K562 (cell line): ENCODE data around the gene WWC2. TPM values are rescaled to one million over a fixed set of nuclear protein-coding genes. Genes with fewer than 3 reads are reported as not detected.

Source experiments
- ATAC-seq: fragments of 200-7000 bp; cut with Tn5 transposase; 3 replicates; pipeline ENCODE4 v1.9.1; 2020; ENCODE audit warnings: moderate library complexity
- BruUV-seq: library from RNA; stranded (reverse); fragments of 400-500 nt; replicated peaks from 2 replicates; lab custom pipeline; 2021; lab: Mats Ljungman, UMichigan
- CTCF ChIA-PET: fragments of 300-600 bp; formaldehyde crosslinking; extraction: SDS; loops from one replicate; lab custom pipeline; 2021; ENCODE audit warnings: low intra/inter-chr PET ratio; lab: Yijun Ruan, JAX
- POLR2A ChIA-PET: fragments of 300-600, 350-650 bp; sonication (Branson Sonifier 250); formaldehyde crosslinking; extraction: SDS; loops from one replicate; lab custom pipeline; 2021; ENCODE audit warnings: antibody characterized with exemption, inconsistent platforms; lab: Yijun Ruan, JAX
- DNase-seq, 4 experiments: peaks; one replicate each; pipeline versions ENCODE4 v3.0.0 to v3.0.0-alpha.2; 2011 to 2018; ENCODE audit warnings: low spot score in 3 of 4, mixed read lengths in 3 of 4; ENCODE audit errors: extremely low read depth in 1 of 4
- FAIRE-seq: peaks from 2 replicates; lab custom pipeline; 2011; peaks lifted over from hg19 to GRCh38; lab: Jason Lieb, UNC
- H2AFZ ChIP-seq: 2 replicates; pipeline ENCODE4 v1.6.0; 2011; ENCODE audit warnings: low read depth, low read length, control low read depth, inconsistent platforms
- H3K27ac ChIP-seq: fragments of 200-600 bp; 3 replicates; pipeline ENCODE4 v1.8.0; 2011; ENCODE audit warnings: low read depth, mild to moderate bottlenecking, control low read depth, inconsistent platforms, low read length, moderate library complexity, mixed read lengths; ENCODE audit errors: extremely low read depth
- H3K27me3 ChIP-seq, 2 experiments: fragments of 300-600 bp in 1 of 2; 2 replicates in 1 of 2; 3 replicates in 1 of 2; pipeline versions ENCODE4 v1.6.0 to v1.8.0; 2011; ENCODE audit warnings: inconsistent platforms in 2 of 2, low read length in 2 of 2, mild to moderate bottlenecking in 1 of 2, mixed read lengths in 1 of 2, moderate library complexity in 1 of 2; ENCODE audit not compliant: control insufficient read depth in 2 of 2, insufficient read depth in 2 of 2
- H3K36me3 ChIP-seq: fragments of 300-600 bp; 3 replicates; pipeline ENCODE4 v1.8.0; 2011; ENCODE audit warnings: mild to moderate bottlenecking, low read length, inconsistent platforms; ENCODE audit not compliant: control insufficient read depth, insufficient read depth
- H3K4me1 ChIP-seq, 2 experiments: fragments of 200-600 bp in 1 of 2; replicated peaks in 1 of 2; 2 replicates in 1 of 2; 3 replicates in 1 of 2; pipeline versions ENCODE4 v1.5.1 to v1.8.0; 2011; ENCODE audit warnings: inconsistent platforms in 2 of 2, low read length in 2 of 2, mild to moderate bottlenecking in 1 of 2, mixed read lengths in 1 of 2, moderate library complexity in 1 of 2; ENCODE audit not compliant: control insufficient read depth in 2 of 2, insufficient read depth in 2 of 2
- H3K4me2 ChIP-seq: 2 replicates; pipeline ENCODE4 v1.6.1; 2011; ENCODE audit warnings: low read length, control low read depth, inconsistent platforms, mixed read lengths; ENCODE audit not compliant: insufficient read depth
- H3K4me3 ChIP-seq: fragments of 200-600 bp; sonication (generic), shearing (Covaris generic); 2 replicates; pipeline ENCODE4 v1.5.1; 2016; ENCODE audit warnings: control low read depth, inconsistent platforms
- H3K79me2 ChIP-seq: fragments of 200-600 bp; 3 replicates; pipeline ENCODE4 v1.8.0; 2011; ENCODE audit warnings: low read length, inconsistent platforms; ENCODE audit not compliant: control insufficient read depth, insufficient read depth
- H3K9ac ChIP-seq, 2 experiments: 2 replicates each; pipeline versions ENCODE4 v1.6.0 to v1.6.1; 2011; ENCODE audit warnings: low read depth in 2 of 2, low read length in 2 of 2, control low read depth in 1 of 2, inconsistent platforms in 1 of 2, mild to moderate bottlenecking in 1 of 2, mixed read lengths in 1 of 2; ENCODE audit not compliant: insufficient read depth in 1 of 2
- H3K9me1 ChIP-seq: one replicate; pipeline ENCODE4 v1.6.0; 2011; ENCODE audit warnings: inconsistent platforms, mild to moderate bottlenecking, low read length, moderate library complexity; ENCODE audit not compliant: control insufficient read depth, insufficient read depth
- H3K9me3 ChIP-seq: replicated peaks from 2 replicates; pipeline ENCODE4 v1.5.1; 2011; ENCODE audit warnings: low read depth, low read length, inconsistent platforms; ENCODE audit not compliant: control insufficient read depth, insufficient read depth
- H4K20me1 ChIP-seq: replicated peaks from 2 replicates; pipeline ENCODE4 v1.6.1; 2011; ENCODE audit warnings: low read length, inconsistent platforms, mixed read lengths; ENCODE audit not compliant: control insufficient read depth, insufficient read depth
- HDGF ChIP-seq: fragments of 450-650 bp; IDR thresholded peaks from 2 replicates; pipeline ENCODE4 v1.6.1; 2016
- MEIS2 ChIP-seq: fragments of 450-650 bp; IDR thresholded peaks from 2 replicates; pipeline ENCODE4 v1.6.1; 2014; ENCODE audit warnings: mild to moderate bottlenecking; ENCODE audit not compliant: partially characterized antibody
- PKNOX1 ChIP-seq: fragments of 450-650 bp; IDR thresholded peaks from 2 replicates; pipeline ENCODE4 v1.6.1; 2016
- WGBS: fragments of 100-300 bp; shearing (Covaris generic); methylation state at CpG from one replicate; pipeline ENCODE4 v1.1.6; 2016; ENCODE audit warnings: low coverage, mixed read lengths; ENCODE audit not compliant: insufficient coverage; ENCODE audit errors: missing lambda C conversion rate; 5-methylcytosine and 5-hydroxymethylcytosine counted together
- in situ Hi-C: fragments of 300-500 bp; cut with MboI; formaldehyde crosslinking; loops from 4 replicates; pipeline ENCODE4 v1.15.0; 2018; ENCODE audit warnings: inconsistent platforms, mixed read lengths
- intact Hi-C: fragments of 100-400 bp; cut with micrococcal nuclease; formaldehyde crosslinking; loops from 2 replicates; pipeline ENCODE4 v1.14.2; 2022
- polyA plus RNA-seq, 8 experiments: library from polyadenylated mRNA; depleted of rRNA in 4 of 8; stranded (reverse) in 5 of 8; unstranded in 3 of 8; fragments of >200 nt; fragmentation: Nextera tagmentation in 2 of 8; fragmentation: Illumina TruSeq in 1 of 8; extraction: Ambion mirVana in 2 of 8; extraction: Trizol in 1 of 8; gene quantifications; 2 replicates each; pipeline versions ENCODE4 v1.2.1 to v1.2.3, GENCODE V29; 2011 to 2014; ENCODE audit warnings: inconsistent platforms in 1 of 8, missing spikeins in 1 of 8
- total RNA-seq, 7 experiments: library from RNA; depleted of rRNA in 6 of 7; stranded (reverse); fragments of >200 nt in 6 of 7; fragmentation: Illumina TruSeq in 2 of 7; extraction: Trizol in 2 of 7; gene quantifications; 2 replicates each; pipeline versions ENCODE4 v1.2.1 to v1.2.3, GENCODE V29; 2011 to 2021; ENCODE audit warnings: low replicate concordance in 1 of 7
- TF ChIP-seq, protein P1 (sequence below), 2 experiments: IDR thresholded peaks in 1 of 2; conservative IDR thresholded peaks in 1 of 2; 2 replicates each; pipeline ENCODE4 v1.6.1; 2016; ENCODE audit warnings: low read depth in 2 of 2, mild to moderate bottlenecking in 1 of 2, missing compliant biosample characterization in 1 of 2, missing genetic modification characterization in 1 of 2, moderate library complexity in 1 of 2
- TF ChIP-seq, protein P2 (sequence below): fragments of 250-450 bp; sonication (Bioruptor Pico); IDR thresholded peaks from 2 replicates; pipeline ENCODE4 v1.4.0; 2020; ENCODE audit warnings: mild to moderate bottlenecking, moderate library complexity

WWC2 gene
- total and polyA plus RNA-seq, 9 of the 15 experiments (the other 6 are each of a cell fraction or from before 2014, with no cell fraction given), result 3.7 to 39.4 (median 19.6) TPM

- Histone ChIP-seq H2AFZ (no peak overlapping the region), H3K4me3 (no peak overlapping the region), H3K36me3 (no peaks in the 10 kb centered on the region), H3K27ac (no peak overlapping the region), H4K20me1 (peaks cover 4% of the 10 kb centered on the region), H3K9ac (no peak overlapping the region), H3K9me3 (no peaks in the 10 kb centered on the region), H3K79me2 (peaks cover 17% of the 10 kb centered on the region), H3K9me1 (no peaks in the 10 kb centered on the region), H3K27me3 (no peaks in the 10 kb centered on the region), H3K4me2 (no peak overlapping the region), H3K4me1 (peaks cover 0 to 34% of the 10 kb centered on the region in 2 experiments; a peak in 4 of 5 replicates)
- DNase-seq (no peak), ATAC-seq (peak; percentile 33; the same call in 2 of the 3 replicates), FAIRE-seq (no peak)
- WGBS, result 29% methylated on average over 6 of the region's 6 CpGs
- TF ChIP-seq PKNOX1, result peak; percentile 51
- TF ChIP-seq, protein P1, sequence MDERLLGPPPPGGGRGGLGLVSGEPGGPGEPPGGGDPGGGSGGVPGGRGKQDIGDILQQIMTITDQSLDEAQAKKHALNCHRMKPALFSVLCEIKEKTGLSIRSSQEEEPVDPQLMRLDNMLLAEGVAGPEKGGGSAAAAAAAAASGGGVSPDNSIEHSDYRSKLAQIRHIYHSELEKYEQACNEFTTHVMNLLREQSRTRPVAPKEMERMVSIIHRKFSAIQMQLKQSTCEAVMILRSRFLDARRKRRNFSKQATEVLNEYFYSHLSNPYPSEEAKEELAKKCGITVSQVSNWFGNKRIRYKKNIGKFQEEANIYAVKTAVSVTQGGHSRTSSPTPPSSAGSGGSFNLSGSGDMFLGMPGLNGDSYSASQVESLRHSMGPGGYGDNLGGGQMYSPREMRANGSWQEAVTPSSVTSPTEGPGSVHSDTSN (CRISPR knock-in tag; IDR thresholded peaks at IDR 0.05; ENCODE audit: low read depth), result no peak
- TF ChIP-seq, protein P1 (tag; conservative IDR thresholded peaks at IDR 0.05; ENCODE audit: low read depth), result peak; percentile 64; the same call in 1 of the 2 replicates
- TF ChIP-seq, protein P2, sequence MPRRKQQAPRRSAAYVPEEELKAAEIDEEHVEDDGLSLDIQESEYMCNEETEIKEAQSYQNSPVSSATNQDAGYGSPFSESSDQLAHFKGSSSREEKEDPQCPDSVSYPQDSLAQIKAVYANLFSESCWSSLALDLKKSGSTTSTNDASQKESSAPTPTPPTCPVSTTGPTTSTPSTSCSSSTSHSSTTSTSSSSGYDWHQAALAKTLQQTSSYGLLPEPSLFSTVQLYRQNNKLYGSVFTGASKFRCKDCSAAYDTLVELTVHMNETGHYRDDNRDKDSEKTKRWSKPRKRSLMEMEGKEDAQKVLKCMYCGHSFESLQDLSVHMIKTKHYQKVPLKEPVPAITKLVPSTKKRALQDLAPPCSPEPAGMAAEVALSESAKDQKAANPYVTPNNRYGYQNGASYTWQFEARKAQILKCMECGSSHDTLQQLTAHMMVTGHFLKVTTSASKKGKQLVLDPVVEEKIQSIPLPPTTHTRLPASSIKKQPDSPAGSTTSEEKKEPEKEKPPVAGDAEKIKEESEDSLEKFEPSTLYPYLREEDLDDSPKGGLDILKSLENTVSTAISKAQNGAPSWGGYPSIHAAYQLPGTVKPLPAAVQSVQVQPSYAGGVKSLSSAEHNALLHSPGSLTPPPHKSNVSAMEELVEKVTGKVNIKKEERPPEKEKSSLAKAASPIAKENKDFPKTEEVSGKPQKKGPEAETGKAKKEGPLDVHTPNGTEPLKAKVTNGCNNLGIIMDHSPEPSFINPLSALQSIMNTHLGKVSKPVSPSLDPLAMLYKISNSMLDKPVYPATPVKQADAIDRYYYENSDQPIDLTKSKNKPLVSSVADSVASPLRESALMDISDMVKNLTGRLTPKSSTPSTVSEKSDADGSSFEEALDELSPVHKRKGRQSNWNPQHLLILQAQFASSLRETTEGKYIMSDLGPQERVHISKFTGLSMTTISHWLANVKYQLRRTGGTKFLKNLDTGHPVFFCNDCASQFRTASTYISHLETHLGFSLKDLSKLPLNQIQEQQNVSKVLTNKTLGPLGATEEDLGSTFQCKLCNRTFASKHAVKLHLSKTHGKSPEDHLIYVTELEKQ, result 0 out of 2 replicates have a peak, but pooled peaks have one; percentile 39
- TF ChIP-seq HDGF, result no peak
- TF ChIP-seq MEIS2, result peak; percentile 68
- intact Hi-C loops, result loop anchor here (5.0 kb wide), 2 partner anchors 71 to 206 kb away; no protein-coding TSS in a partner anchor
- in situ Hi-C loops, result no loop called here
- CTCF ChIA-PET, result no interaction called here
- no TSS peak for BruUV-seq
- POLR2A ChIA-PET, result interaction anchor here (0.7 kb wide), 1 partner anchor 66 kb away, joined by 3 read pairs; no protein-coding TSS in a partner anchor
Observed at GRCh38 chr4:183142571-183143550, 43.8 kb downstream of the WWC2 start.
